ENCODE results near the gene PLIN4. TPM values are rescaled to one million over a fixed set of nuclear protein-coding genes. Genes with fewer than 3 reads are reported as not detected.

Gene PLIN4
- total RNA-seq = 0.14 and 1.3 TPM in 2 replicates

GRCh38 chr19:4518345-4519171, at the start of gene PLIN4:
PLIN4 (minus strand) TSS chr19:4518486; CDS start chr19:4518272, 214 bp downstream.

GRCh38 chr19:4559569-4559968, 41.3 kb upstream of the PLIN4 start, which contains the start of gene SEMA6B:
SEMA6B (minus strand) TSS chr19:4559684; CDS start chr19:4558457, 1,227 bp downstream.

GRCh38 chr19:4539693-4540581, 21.7 kb upstream of the PLIN4 start, which contains the start of gene LRG1:
LRG1 (minus strand) TSS chr19:4540036; CDS start chr19:4540013, 23 bp downstream.

GRCh38 chr19:4534836-4535658, 16.8 kb upstream of the PLIN4 start, which contains the start of gene PLIN5:
PLIN5 (minus strand) TSS chr19:4535224; CDS start chr19:4534074, 1,150 bp downstream.

GRCh38 chr19:4472174-4472974, 45.9 kb downstream of the PLIN4 start, which contains the start of gene HDGFL2:
HDGFL2 (plus strand) TSS chr19:4472297; CDS start chr19:4472351, 54 bp downstream.

GRCh38 chr19:4457654-4458395, 60.5 kb downstream of the PLIN4 start, which contains the start of gene UBXN6:
UBXN6 (minus strand) TSS chr19:4457794; CDS start chr19:4457697, 97 bp downstream.

Other genes starting within 250 kb of the PLIN4 start
- not detected in 2 replicates for gene SHD, start 239.2 kb downstream of the PLIN4 start, total RNA-seq
- gene TMIGD2, start 216.1 kb downstream of the PLIN4 start, total RNA-seq = not detected in 2 replicates
- 5.4 and 5.7 TPM in 2 replicates for gene FSD1, start 213.9 kb downstream of the PLIN4 start, total RNA-seq
- 4.3 and 5.2 TPM in 2 replicates for gene STAP2, start 179.7 kb downstream of the PLIN4 start, total RNA-seq
- gene MPND, start 174.9 kb downstream of the PLIN4 start, total RNA-seq = 5.8 and 7.5 TPM in 2 replicates
- 21.6 and 25.7 TPM in 2 replicates for gene SH3GL1, start 117.9 kb downstream of the PLIN4 start, total RNA-seq
- 3.4 and 4.3 TPM in 2 replicates for gene CHAF1A, start 115.8 kb downstream of the PLIN4 start, total RNA-seq
- 132 and 136 TPM in 2 replicates for gene UBXN6, start 60.7 kb downstream of the PLIN4 start, total RNA-seq
- gene HDGFL2, start 46.2 kb downstream of the PLIN4 start, total RNA-seq = 61.4 and 61.9 TPM in 2 replicates
- not detected in 2 replicates for gene PLIN5, start 16.7 kb upstream of the PLIN4 start, total RNA-seq
- gene LRG1, start 21.6 kb upstream of the PLIN4 start, total RNA-seq = not detected in 2 replicates
- 0.14 and 0.37 TPM in 2 replicates for gene SEMA6B, start 41.2 kb upstream of the PLIN4 start, total RNA-seq
- 0.85 and 1.2 TPM in 2 replicates for gene TNFAIP8L1, start 121.0 kb upstream of the PLIN4 start, total RNA-seq
- 353 and 419 TPM in 2 replicates for gene MYDGF, start 151.9 kb upstream of the PLIN4 start, total RNA-seq
- 18.8 and 23.5 TPM in 2 replicates for gene DPP9, start 205.4 kb upstream of the PLIN4 start, total RNA-seq